WERI-Rb-1 (cell line): ENCODE data around the gene KRR1.

Source experiments
- DNase-seq: peaks from one replicate; pipeline ENCODE4 v3.0.0-alpha.2; 2020
- H3K27ac ChIP-seq: fragments of 250-450 bp; sonication (Bioruptor Pico); 2 replicates; pipeline ENCODE4 v1.5.1; 2020; ENCODE audit warnings: mild to moderate bottlenecking, moderate library complexity
- H3K27me3 ChIP-seq: fragments of 250-450 bp; sonication (Bioruptor Pico); 2 replicates; pipeline ENCODE4 v1.5.1; 2021; ENCODE audit warnings: mild to moderate bottlenecking, low read depth, moderate library complexity; ENCODE audit not compliant: insufficient read depth, severe bottlenecking
- H3K36me3 ChIP-seq: fragments of 250-450 bp; sonication (Bioruptor Pico); 2 replicates; pipeline ENCODE4 v1.5.1; 2020; ENCODE audit warnings: mild to moderate bottlenecking, moderate library complexity
- H3K4me3 ChIP-seq: 2 replicates; pipeline ENCODE4 v1.5.1; 2011; ENCODE audit warnings: low read depth, mild to moderate bottlenecking, control low read depth, low read length
- H3K9me3 ChIP-seq: fragments of 250-450 bp; sonication (Bioruptor Pico); 2 replicates; pipeline ENCODE4 v1.5.1; 2021; ENCODE audit warnings: mild to moderate bottlenecking, moderate library complexity; ENCODE audit not compliant: severe bottlenecking
- TF ChIP-seq, protein P1 (sequence below): IDR thresholded peaks from 2 replicates; pipeline ENCODE4 v1.5.1; 2011; ENCODE audit warnings: low read depth, mild to moderate bottlenecking, control low read depth, inconsistent platforms, low read length

Gene KRR1

DNA sequence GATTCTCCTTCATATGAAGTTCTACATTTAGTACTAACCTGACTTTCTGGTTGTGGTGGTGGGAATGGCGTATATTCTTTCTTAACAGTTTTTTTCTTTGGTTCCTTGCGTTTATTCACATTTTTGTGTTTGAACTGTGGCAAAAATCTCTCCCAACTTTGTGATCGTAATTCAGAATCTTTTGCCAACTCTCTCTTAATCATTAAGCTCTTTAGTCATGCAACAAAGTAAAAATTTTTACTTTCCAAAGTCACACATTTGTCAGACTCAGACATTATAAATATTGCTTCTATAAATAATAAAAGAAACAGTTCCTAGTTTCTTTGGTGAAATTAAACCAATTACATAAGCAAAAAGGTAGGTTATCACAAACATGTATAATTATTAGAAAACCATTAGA, 7.5 kb downstream of the KRR1 start:
- Histone ChIP-seq H3K27me3 (no peaks in the 10 kb centered on the region), H3K9me3 (no peaks in the 10 kb centered on the region), H3K4me3 (no peak overlapping the region), H3K27ac (no peak overlapping the region), H3K36me3 (peaks cover 78% of the 10 kb centered on the region)
- TF ChIP-seq, protein P1, sequence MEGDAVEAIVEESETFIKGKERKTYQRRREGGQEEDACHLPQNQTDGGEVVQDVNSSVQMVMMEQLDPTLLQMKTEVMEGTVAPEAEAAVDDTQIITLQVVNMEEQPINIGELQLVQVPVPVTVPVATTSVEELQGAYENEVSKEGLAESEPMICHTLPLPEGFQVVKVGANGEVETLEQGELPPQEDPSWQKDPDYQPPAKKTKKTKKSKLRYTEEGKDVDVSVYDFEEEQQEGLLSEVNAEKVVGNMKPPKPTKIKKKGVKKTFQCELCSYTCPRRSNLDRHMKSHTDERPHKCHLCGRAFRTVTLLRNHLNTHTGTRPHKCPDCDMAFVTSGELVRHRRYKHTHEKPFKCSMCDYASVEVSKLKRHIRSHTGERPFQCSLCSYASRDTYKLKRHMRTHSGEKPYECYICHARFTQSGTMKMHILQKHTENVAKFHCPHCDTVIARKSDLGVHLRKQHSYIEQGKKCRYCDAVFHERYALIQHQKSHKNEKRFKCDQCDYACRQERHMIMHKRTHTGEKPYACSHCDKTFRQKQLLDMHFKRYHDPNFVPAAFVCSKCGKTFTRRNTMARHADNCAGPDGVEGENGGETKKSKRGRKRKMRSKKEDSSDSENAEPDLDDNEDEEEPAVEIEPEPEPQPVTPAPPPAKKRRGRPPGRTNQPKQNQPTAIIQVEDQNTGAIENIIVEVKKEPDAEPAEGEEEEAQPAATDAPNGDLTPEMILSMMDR = no peak
- DNase-seq = no peak

- TF ChIP-seq, protein P1 = no peak
- Histone ChIP-seq H3K4me3 (no peak overlapping the region), H3K9me3 (no peaks in the 10 kb centered on the region), H3K27ac (no peak overlapping the region), H3K36me3 (peaks cover 82% of the 10 kb centered on the region), H3K27me3 (no peaks in the 10 kb centered on the region)
- DNase-seq = no peak
Measured at GRCh38 chr12:75503459-75503858, 8.0 kb downstream of the KRR1 start.

DNA sequence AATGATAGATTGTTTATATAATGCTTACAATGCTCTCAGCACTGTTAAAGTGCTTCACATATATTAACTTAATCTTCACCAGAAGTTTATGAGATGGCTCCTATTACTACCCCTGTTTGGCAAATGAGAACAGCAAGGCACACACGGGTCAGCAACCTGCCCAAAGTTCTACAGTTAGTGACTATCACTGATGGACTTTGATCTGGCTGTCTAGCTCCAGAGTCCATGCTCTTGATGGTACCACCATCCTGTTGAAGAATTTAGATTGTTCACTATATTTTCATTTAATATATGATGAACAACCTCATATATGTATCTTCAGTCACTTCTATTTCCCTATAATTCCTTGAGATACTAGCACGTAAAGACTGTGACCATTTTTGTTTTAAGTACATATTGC, 20.2 kb downstream of the KRR1 start:
- Histone ChIP-seq H3K36me3 (peaks cover 8% of the 10 kb centered on the region; the same call in 1 of the 2 replicates), H3K27me3 (no peaks in the 10 kb centered on the region), H3K27ac (no peak overlapping the region), H3K4me3 (no peak overlapping the region), H3K9me3 (no peaks in the 10 kb centered on the region)
- TF ChIP-seq, protein P1 = no peak
- DNase-seq = no peak

DNA sequence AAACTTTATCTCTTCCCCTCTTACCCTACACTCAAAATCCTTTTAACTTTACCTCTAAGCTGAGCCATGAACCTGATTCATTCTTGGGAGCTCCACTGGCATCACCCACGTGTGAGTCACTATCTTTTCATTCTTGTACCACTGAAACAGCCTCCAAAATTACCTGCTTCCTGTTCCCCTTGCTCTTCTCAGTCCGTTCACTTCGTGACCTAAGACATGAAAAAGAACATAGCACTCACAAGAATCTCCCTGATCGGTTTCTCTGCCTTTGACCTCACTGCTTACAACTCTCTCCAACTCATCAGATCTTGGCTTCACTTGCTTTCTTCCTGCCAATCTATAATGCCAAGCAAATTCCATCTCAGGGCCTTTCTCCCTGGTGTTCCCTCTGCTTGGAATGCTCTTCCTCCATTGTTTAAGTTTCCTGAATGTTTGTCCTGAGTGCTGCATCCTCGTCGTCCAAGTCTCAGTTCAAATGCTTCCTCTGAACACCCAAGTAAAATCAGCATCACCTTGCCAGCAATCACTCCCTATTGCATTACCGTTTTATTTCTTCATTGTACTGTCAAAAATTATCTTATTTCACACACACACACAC, 21.7 kb downstream of the KRR1 start:
- Histone ChIP-seq H3K4me3 (no peak overlapping the region), H3K27me3 (no peaks in the 10 kb centered on the region), H3K27ac (no peak overlapping the region), H3K36me3 (0 out of 2 replicates have a peak, but pooled peaks cover 4% of the 10 kb centered on the region), H3K9me3 (no peaks in the 10 kb centered on the region)
- TF ChIP-seq, protein P1 = no peak
- DNase-seq = no peak

- Histone ChIP-seq H3K27ac (no peak overlapping the region), H3K4me3 (no peak overlapping the region), H3K27me3 (no peaks in the 10 kb centered on the region), H3K36me3 (0 out of 2 replicates have a peak, but pooled peaks cover 2% of the 10 kb centered on the region), H3K9me3 (no peaks in the 10 kb centered on the region)
- TF ChIP-seq, protein P1 = no peak
- no peak for DNase-seq
Measured at GRCh38 chr12:75489187-75489586, 22.2 kb downstream of the KRR1 start.

- DNase-seq = peak; percentile 16
- Histone ChIP-seq H3K4me3 (no peak overlapping the region), H3K27me3 (no peaks in the 10 kb centered on the region), H3K36me3 (no peaks in the 10 kb centered on the region), H3K9me3 (no peaks in the 10 kb centered on the region), H3K27ac (no peak overlapping the region)
- TF ChIP-seq, protein P1 = peak; percentile 49
Measured at GRCh38 chr12:75488553-75488952, 22.9 kb downstream of the KRR1 start.
